ENCODE data around the gene INPP4A. TPM values are rescaled to one million over a fixed set of nuclear protein-coding genes. Genes with fewer than 3 reads are reported as not detected.

Gene INPP4A
- total and polyA plus RNA-seq, 2 of the 13 experiments (the other 11 are each of a cell fraction or from before 2014, with no cell fraction given): 10.1 to 10.9 TPM

GRCh38 chr2:98472961-98473746, 28.5 kb downstream of the INPP4A start:
- ATAC-seq: no peak
- CTCF ChIA-PET (ENCODE audit: low intra/inter-chr PET ratio, low total read pairs): no interaction called here

More at GRCh38 chr2:98472961-98473746, 28.5 kb downstream of the INPP4A start:
- H3K79me2 ChIP-seq (ENCODE audit: insufficient read depth, low read length): no peaks in the 10 kb centered on the region
- in situ Hi-C loops (cut with HindIII; ENCODE audit: extremely low pct_ligation_motif_present, low pct_unique_long_range_greater_than_20kb) (no loop called here), intact Hi-C loops (cut with micrococcal nuclease; ENCODE audit: unreplicated experiment) (no loop called here)
- no peaks in the 10 kb centered on the region for H3K9me3 ChIP-seq (ENCODE audit: low read length)
- H2AFZ ChIP-seq (ENCODE audit: low read length): no peak overlapping the region
- BruUV-seq (replicated peaks): no TSS peak
- peaks cover 19% of the 10 kb centered on the region for H3K4me1 ChIP-seq (ENCODE audit: insufficient read depth, low read length)
- TF ChIP-seq KDM2A (CRISPR knock-in tag; IDR thresholded peaks at IDR 0.05; ENCODE audit: borderline replicate concordance, low read depth): no peak
- no peak for TF ChIP-seq PAXIP1 (CRISPR knock-in tag; conservative IDR thresholded peaks at IDR 0.05)
- no peak for TF ChIP-seq ZBTB10 (CRISPR knock-in tag; IDR thresholded peaks at IDR 0.05; ENCODE audit: borderline replicate concordance)
- no peak for TF ChIP-seq REL (CRISPR knock-in tag; conservative IDR thresholded peaks at IDR 0.05)
- TF ChIP-seq TEF (CRISPR knock-in tag; IDR thresholded peaks at IDR 0.05): no peak
- TF ChIP-seq ZMAT3 (CRISPR knock-in tag; conservative IDR thresholded peaks at IDR 0.05): no peak
- TF ChIP-seq ZBTB7B (CRISPR knock-in tag; IDR thresholded peaks at IDR 0.05): no peak
- no peak for TF ChIP-seq PTBP1 (IDR thresholded peaks at IDR 0.05; ENCODE audit: low read depth, low read length, poor library complexity, severe bottlenecking)
- TF ChIP-seq SRY (CRISPR knock-in tag; IDR thresholded peaks at IDR 0.05): no peak
- no peak for TF ChIP-seq NPAS2 (CRISPR knock-in tag; IDR thresholded peaks at IDR 0.05; ENCODE audit: borderline replicate concordance)
- FAIRE-seq (no peak), DNase-seq (ENCODE audit: low spot score) (no peak)
- H3K27me3 ChIP-seq (ENCODE audit: control insufficient read depth in 1 of 2, insufficient read depth in 2 of 2, low read length in 2 of 2): no peaks in the 10 kb centered on the region
- no peak overlapping the region for H3K9ac ChIP-seq (ENCODE audit: insufficient read depth, low read depth, low read length)
- POLR2A ChIA-PET: no interaction called here
- H4K20me1 ChIP-seq (ENCODE audit: insufficient read depth, low read length): peaks cover 9% of the 10 kb centered on the region; the same call in 1 of the 2 replicates
- no peak overlapping the region for H3K4me2 ChIP-seq (ENCODE audit: low read depth, low read length)
- no peak overlapping the region for H3K27ac ChIP-seq (ENCODE audit: extremely low read length, insufficient read depth, low read length)
- H3K4me3 ChIP-seq (replicated peaks in 1 of 3; ENCODE audit: insufficient read depth in 1 of 3, low read depth in 2 of 3, low read length in 3 of 3): no peak overlapping the region
- no peaks in the 10 kb centered on the region; a peak in 1 of 5 replicates for H3K36me3 ChIP-seq (replicated peaks in 1 of 2; ENCODE audit: control insufficient read depth in 1 of 2, insufficient read depth in 2 of 2, low read length in 2 of 2)
- 93% methylated on average over 9 of the region's 9 CpGs for WGBS (ENCODE audit: low lambda C conversion rate)
